ENCODE measurements around the gene BRD3OS. TPM values are rescaled to one million over a fixed set of nuclear protein-coding genes. Genes with fewer than 3 reads are reported as not detected.

Gene BRD3OS
- total and polyA plus RNA-seq, 12 donors: 14.7 to 70.6 (median 22.0) TPM

DNA sequence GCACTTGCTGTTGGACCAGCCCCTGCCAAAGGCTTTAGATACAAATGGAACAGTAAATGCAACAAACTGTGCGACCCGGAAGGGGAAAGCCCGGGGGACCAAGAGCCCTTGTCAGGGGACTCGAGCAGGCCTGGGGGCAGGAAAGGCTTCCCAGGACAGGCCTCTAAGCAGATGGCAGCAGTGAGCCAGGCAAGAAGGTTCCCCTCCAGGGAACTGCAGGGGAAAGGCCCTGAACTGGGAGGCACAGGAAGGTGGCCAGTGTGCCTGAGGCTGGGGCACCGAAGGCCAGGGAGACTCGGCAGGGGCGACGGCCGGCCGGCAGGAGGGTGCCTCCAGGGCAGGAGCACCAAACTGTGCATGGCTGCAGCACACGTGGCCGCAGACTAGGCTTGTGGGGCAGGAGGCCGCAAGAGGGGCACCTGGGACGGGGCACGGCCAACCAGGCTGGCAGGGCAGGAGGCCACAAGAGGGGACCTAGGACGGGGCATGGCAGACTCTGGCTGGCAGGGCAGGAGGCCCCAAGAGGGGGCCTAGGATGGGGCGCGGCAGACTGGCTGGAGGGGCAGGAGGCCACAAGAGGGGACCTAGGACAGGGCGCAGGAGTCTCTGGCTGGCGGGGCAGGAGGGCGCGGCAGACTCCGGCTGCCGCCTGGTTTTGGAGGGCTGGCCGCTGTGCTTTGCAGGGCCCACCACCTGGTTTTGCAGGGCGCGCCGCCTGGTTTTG lies 43.2 kb upstream of the BRD3OS start:
- intact Hi-C loops (cut with DNase I): no loop called here
- H3K4me3 ChIP-seq: no peak overlapping the region
- no peaks in the 10 kb centered on the region for H3K9me3 ChIP-seq (replicated peaks in 1 of 3)
- WGBS, 4 donors: 89 to 92% (median 91%) methylated on average over 13 to 28 of the region's 28 CpGs
- no peak overlapping the region for H3K27ac ChIP-seq
- TF ChIP-seq, protein P1, sequence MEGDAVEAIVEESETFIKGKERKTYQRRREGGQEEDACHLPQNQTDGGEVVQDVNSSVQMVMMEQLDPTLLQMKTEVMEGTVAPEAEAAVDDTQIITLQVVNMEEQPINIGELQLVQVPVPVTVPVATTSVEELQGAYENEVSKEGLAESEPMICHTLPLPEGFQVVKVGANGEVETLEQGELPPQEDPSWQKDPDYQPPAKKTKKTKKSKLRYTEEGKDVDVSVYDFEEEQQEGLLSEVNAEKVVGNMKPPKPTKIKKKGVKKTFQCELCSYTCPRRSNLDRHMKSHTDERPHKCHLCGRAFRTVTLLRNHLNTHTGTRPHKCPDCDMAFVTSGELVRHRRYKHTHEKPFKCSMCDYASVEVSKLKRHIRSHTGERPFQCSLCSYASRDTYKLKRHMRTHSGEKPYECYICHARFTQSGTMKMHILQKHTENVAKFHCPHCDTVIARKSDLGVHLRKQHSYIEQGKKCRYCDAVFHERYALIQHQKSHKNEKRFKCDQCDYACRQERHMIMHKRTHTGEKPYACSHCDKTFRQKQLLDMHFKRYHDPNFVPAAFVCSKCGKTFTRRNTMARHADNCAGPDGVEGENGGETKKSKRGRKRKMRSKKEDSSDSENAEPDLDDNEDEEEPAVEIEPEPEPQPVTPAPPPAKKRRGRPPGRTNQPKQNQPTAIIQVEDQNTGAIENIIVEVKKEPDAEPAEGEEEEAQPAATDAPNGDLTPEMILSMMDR (IDR thresholded peaks at IDR 0.05): no peak
- TF ChIP-seq POLR2A (IDR thresholded peaks at IDR 0.05): no peak
- no peaks in the 10 kb centered on the region for H3K36me3 ChIP-seq (replicated peaks in 1 of 2)
- peak in 3 of 7 donors; percentile 9 to 23 (median 12) for DNase-seq
- H3K4me1 ChIP-seq (replicated peaks in 1 of 2): peaks cover 20 to 29% of the 10 kb centered on the region in 2 donors
- H3K27me3 ChIP-seq: no peaks in the 10 kb centered on the region

DNA sequence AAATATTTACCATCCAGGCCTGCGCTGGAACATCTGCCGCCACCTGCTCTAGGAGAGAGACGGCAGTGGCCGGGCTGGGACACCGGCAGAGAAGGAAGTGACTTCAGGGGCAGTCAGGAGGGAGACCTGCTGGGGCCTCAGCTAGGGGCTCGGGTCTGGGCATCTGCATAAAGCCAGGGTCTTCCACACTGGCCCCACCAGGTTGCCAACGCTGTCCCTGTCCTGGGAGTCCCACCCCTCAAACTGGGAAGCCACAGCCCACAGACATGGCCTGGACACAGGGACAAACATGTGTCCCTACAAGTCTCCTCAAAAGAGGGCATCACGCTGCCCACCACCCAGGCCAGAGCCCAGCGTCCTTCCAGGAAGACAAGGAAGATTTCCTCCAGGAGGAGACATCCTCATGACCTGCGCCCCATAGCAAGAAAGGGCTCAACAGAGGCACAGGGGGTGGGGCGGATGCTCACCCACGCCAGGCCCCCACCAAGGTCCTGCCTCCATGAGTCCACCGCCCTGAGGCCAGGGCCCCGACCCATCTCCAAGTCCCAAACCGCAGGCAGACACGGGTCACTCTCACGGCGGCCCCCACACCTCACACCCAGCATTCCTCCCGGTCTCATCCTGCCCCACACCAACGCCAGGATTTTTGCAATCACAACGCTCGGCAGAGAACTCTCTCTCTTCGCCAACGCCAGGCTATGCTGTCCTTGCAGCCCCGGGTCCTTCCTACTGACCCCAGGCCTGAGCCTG lies 42.1 kb upstream of the BRD3OS start:
- H3K36me3 ChIP-seq (replicated peaks in 1 of 2): no peaks in the 10 kb centered on the region
- no peak overlapping the region for H3K27ac ChIP-seq
- WGBS, 4 donors: 83 to 91% (median 87%) methylated on average over 16 to 25 of the region's 25 CpGs
- peak in 2 of 7 donors; percentile 11 to 17 for DNase-seq
- no peaks in the 10 kb centered on the region for H3K27me3 ChIP-seq
- no peak overlapping the region for H3K4me3 ChIP-seq
- intact Hi-C loops (cut with DNase I): no loop called here
- H3K9me3 ChIP-seq (replicated peaks in 1 of 3): no peaks in the 10 kb centered on the region
- TF ChIP-seq, protein P1 (IDR thresholded peaks at IDR 0.05): no peak
- no peak for TF ChIP-seq POLR2A (IDR thresholded peaks at IDR 0.05)
- H3K4me1 ChIP-seq (replicated peaks in 1 of 2): peaks cover 20 to 27% of the 10 kb centered on the region in 2 donors

DNA sequence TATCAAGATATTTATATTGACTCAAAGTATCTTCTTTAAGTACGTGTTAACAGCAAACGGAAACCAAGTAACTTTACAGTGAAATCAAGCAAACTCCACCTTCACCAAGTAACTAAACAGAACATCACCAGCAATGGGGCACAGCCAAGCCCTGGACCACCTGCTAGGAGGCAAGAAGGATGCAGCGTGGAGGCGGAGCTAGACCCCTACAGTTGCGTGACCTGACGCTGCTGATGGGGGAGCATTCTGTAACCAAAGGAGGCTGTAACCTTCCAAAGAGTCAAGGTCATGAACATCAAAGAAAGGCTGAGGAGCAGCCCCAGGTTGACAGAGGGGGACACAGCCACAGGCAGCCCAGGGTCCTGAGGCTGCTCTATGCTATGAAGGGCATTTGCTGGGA lies 39.2 kb upstream of the BRD3OS start:
- no peaks in the 10 kb centered on the region for H3K27me3 ChIP-seq
- no peaks in the 10 kb centered on the region for H3K36me3 ChIP-seq (replicated peaks in 1 of 2)
- intact Hi-C loops (cut with DNase I): no loop called here
- H3K27ac ChIP-seq: no peak overlapping the region
- H3K4me1 ChIP-seq (replicated peaks in 1 of 2): peaks cover 11 to 14% of the 10 kb centered on the region in 2 donors
- H3K9me3 ChIP-seq (replicated peaks in 1 of 3): no peaks in the 10 kb centered on the region
- no peak overlapping the region for H3K4me3 ChIP-seq
- no peak for TF ChIP-seq POLR2A (IDR thresholded peaks at IDR 0.05)
- TF ChIP-seq, protein P1 (IDR thresholded peaks at IDR 0.05): no peak
- 61 to 73% (median 73%) methylated on average over 6 of the region's 6 CpGs for WGBS, 4 donors
- DNase-seq: no peak

DNA sequence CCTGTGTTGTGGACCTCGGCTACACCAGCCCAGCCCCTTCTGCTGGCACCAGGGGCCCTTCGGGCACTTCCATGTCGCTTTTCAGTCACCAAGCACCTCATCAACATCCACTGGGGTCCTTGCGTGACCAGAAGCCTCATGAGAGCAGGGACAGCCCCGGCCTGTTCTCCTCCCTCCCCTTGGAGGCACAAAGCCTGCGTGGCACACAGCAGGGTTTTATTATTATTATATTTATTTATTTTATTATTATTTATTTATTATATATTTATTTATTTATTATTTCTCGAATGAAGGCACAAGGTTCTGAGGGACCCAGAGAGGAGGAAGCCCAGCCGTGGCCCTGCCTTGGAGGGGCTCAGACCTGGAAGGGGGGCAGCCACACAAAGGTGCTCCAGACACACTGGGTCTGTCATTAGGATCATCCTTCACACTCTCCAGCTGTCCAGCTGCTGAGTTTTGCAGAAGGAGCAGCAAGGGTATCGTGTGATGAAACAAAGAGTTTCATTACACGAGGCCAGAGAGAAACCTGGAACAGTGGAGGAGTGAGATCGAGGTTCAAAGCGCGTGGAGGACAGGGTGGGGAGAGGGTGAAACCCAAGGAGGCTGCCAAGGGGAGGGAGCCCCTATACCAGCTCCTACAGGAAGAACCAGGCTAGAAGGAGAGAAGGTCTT lies 38.4 kb upstream of the BRD3OS start:
- 89 to 93% (median 90%) methylated on average over 13 of the region's 13 CpGs for WGBS, 4 donors
- H3K36me3 ChIP-seq (replicated peaks in 1 of 2): no peaks in the 10 kb centered on the region
- no peaks in the 10 kb centered on the region for H3K9me3 ChIP-seq (replicated peaks in 1 of 3)
- no peak for DNase-seq
- no peaks in the 10 kb centered on the region for H3K27me3 ChIP-seq
- no peak overlapping the region for H3K27ac ChIP-seq
- intact Hi-C loops (cut with DNase I): no loop called here
- no peak overlapping the region for H3K4me3 ChIP-seq
- H3K4me1 ChIP-seq (replicated peaks in 1 of 2): peaks cover 11 to 14% of the 10 kb centered on the region in 2 donors
- TF ChIP-seq, protein P1 (IDR thresholded peaks at IDR 0.05): no peak
- TF ChIP-seq POLR2A (IDR thresholded peaks at IDR 0.05): no peak

All from adrenal gland (tissue), 12 donors.